K562 (cell line): Measurements from ENCODE around the gene OR4D2. TPM values are rescaled to one million over a fixed set of nuclear protein-coding genes. Genes with fewer than 3 reads are reported as not detected.
A peak's percentile ranks its signal among the peaks of the same experiment; 100 is the strongest.

Experiments used
- AFF4 ChIP-seq: sonication (generic); formaldehyde crosslinking; IDR thresholded peaks from 2 replicates; pipeline ENCODE4 v1.8.0; 2023; ENCODE audit warnings: mild to moderate bottlenecking, missing genetic modification reagents
- CTBP1 ChIP-seq: fragments of 450-650 bp; IDR thresholded peaks from 2 replicates; pipeline ENCODE4 v1.6.1; 2016; ENCODE audit warnings: borderline replicate concordance
- FOXK1 ChIP-seq: sonication (generic); formaldehyde crosslinking; IDR thresholded peaks from 2 replicates; pipeline ENCODE4 v1.8.0; 2022; ENCODE audit warnings: missing genetic modification reagents, mild to moderate bottlenecking, borderline replicate concordance
- JUNB ChIP-seq: fragments of 450-650 bp; formaldehyde crosslinking; conservative IDR thresholded peaks from 2 replicates; pipeline ENCODE4 v1.4.0; 2020; ENCODE audit warnings: mild to moderate bottlenecking
- L3MBTL2 ChIP-seq: fragments of 450-650 bp; IDR thresholded peaks from 2 replicates; pipeline ENCODE4 v1.6.1; 2016; ENCODE audit warnings: mild to moderate bottlenecking, moderate library complexity
- MCM5 ChIP-seq: fragments of 450-650 bp; IDR thresholded peaks from 2 replicates; pipeline ENCODE4 v1.6.1; 2016; ENCODE audit warnings: low read depth
- MITF ChIP-seq: IDR thresholded peaks from 2 replicates; pipeline ENCODE4 v1.6.1; 2014; ENCODE audit warnings: antibody characterized with exemption
- MNT ChIP-seq, 2 experiments: fragments of 450-650 bp; conservative IDR thresholded peaks; 2 replicates each; pipeline ENCODE4 v1.6.1; 2017; ENCODE audit warnings: mild to moderate bottlenecking in 2 of 2, moderate library complexity in 2 of 2
- NCOR1 ChIP-seq: fragments of 450-650 bp; IDR thresholded peaks from 2 replicates; pipeline ENCODE4 v1.6.1; 2016; ENCODE audit warnings: mild to moderate bottlenecking, moderate library complexity
- PATZ1 ChIP-seq: fragments of 250-450 bp; sonication (Bioruptor Pico); IDR thresholded peaks from 2 replicates; pipeline ENCODE4 v1.5.0; 2020; ENCODE audit warnings: mild to moderate bottlenecking, borderline replicate concordance
- POLR3A ChIP-seq: IDR thresholded peaks from 2 replicates; pipeline ENCODE4 v1.6.1; 2011; ENCODE audit warnings: borderline replicate concordance, mild to moderate bottlenecking, moderate library complexity; ENCODE audit not compliant: insufficient read length, insufficient read depth; ENCODE audit errors: extremely low read depth
- RBM22 ChIP-seq: fragments of 200-400 bp; formaldehyde crosslinking; IDR thresholded peaks from 2 replicates; pipeline ENCODE4 v1.6.1; 2018; ENCODE audit warnings: low read length, low read depth; ENCODE audit not compliant: poor library complexity, severe bottlenecking
- SMC3 ChIP-seq: conservative IDR thresholded peaks from 2 replicates; pipeline ENCODE4 v1.6.1; 2011; ENCODE audit warnings: low read depth, low read length, improper control_type of control experiment; ENCODE audit not compliant: insufficient read depth
- TBP ChIP-seq: optimal IDR thresholded peaks from 2 replicates; pipeline ENCODE3; 2011; ENCODE audit warnings: low read depth, low read length, improper control_type of control experiment
- TOE1 ChIP-seq, 2 experiments: fragments of 450-650 bp in 1 of 2; sonication (generic) in 1 of 2; formaldehyde crosslinking in 1 of 2; IDR thresholded peaks; 2 replicates each; pipeline versions ENCODE4 v1.7.1 to v1.8.0; 2016 to 2022; ENCODE audit warnings: borderline replicate concordance in 2 of 2, mild to moderate bottlenecking in 2 of 2, antibody characterized with exemption in 1 of 2, inconsistent platforms in 1 of 2, low read depth in 1 of 2, missing genetic modification reagents in 1 of 2, moderate library complexity in 1 of 2
- ZBTB17 ChIP-seq: fragments of 450-650 bp; formaldehyde crosslinking; IDR thresholded peaks from 2 replicates; pipeline ENCODE4 v1.4.0; 2020; ENCODE audit warnings: mild to moderate bottlenecking
- ZNF197 ChIP-seq: fragments of 200-800 bp; sonication (Bioruptor generic); IDR thresholded peaks from 2 replicates; pipeline ENCODE4 v1.6.1; 2016; ENCODE audit warnings: low read depth, missing genetic modification characterization, missing compliant biosample characterization
- ZNF23 ChIP-seq: fragments of 250-450 bp; sonication (Bioruptor Pico); IDR thresholded peaks from 2 replicates; pipeline ENCODE4 v1.4.0; 2020; ENCODE audit warnings: mild to moderate bottlenecking
- polyA plus RNA-seq, 8 experiments: library from polyadenylated mRNA; depleted of rRNA in 4 of 8; stranded (reverse) in 5 of 8; unstranded in 3 of 8; fragments of >200 nt; fragmentation: Nextera tagmentation in 2 of 8; fragmentation: Illumina TruSeq in 1 of 8; extraction: Ambion mirVana in 2 of 8; extraction: Trizol in 1 of 8; gene quantifications; 2 replicates each; pipeline versions ENCODE4 v1.2.1 to v1.2.3, GENCODE V29; 2011 to 2014; ENCODE audit warnings: inconsistent platforms in 1 of 8, missing spikeins in 1 of 8
- total RNA-seq, 7 experiments: library from RNA; depleted of rRNA in 6 of 7; stranded (reverse); fragments of >200 nt in 6 of 7; fragmentation: Illumina TruSeq in 2 of 7; extraction: Trizol in 2 of 7; gene quantifications; 2 replicates each; pipeline versions ENCODE4 v1.2.1 to v1.2.3, GENCODE V29; 2011 to 2021; ENCODE audit warnings: low replicate concordance in 1 of 7

OR4D2 gene
- total and polyA plus RNA-seq, 9 of the 15 experiments (the other 6 are each of a cell fraction or from before 2014, with no cell fraction given): not detected

GRCh38 chr17:58184986-58185761 is 18.4 kb downstream of the OR4D2 start (continued):
- TF ChIP-seq PATZ1 (CRISPR knock-in tag) (peak; percentile 61; the same call in 1 of the 2 replicates), MITF (no peak), RBM22 (no peak), ZBTB17 (peak; percentile 78; the same call in 1 of the 2 replicates), POLR3A (no peak), TBP (no peak), CTBP1 (no peak; the same call in 1 of the 2 replicates), FOXK1 (CRISPR knock-in tag) (no peak), SMC3 (no peak), AFF4 (CRISPR knock-in tag) (no peak), MCM5 (no peak), L3MBTL2 (peak; percentile 88), ZNF23 (CRISPR knock-in tag) (no peak), ZNF197 (CRISPR knock-in tag) (peak; percentile 55; the same call in 1 of the 2 replicates), MNT (conservative IDR thresholded peaks at IDR 0.05) (no peak), TOE1 (IDR thresholded peaks at IDR 0.05; ENCODE audit: borderline replicate concordance) (no peak), TOE1 (CRISPR knock-in tag; IDR thresholded peaks at IDR 0.05; ENCODE audit: borderline replicate concordance, low read depth) (no peak), NCOR1 (no peak), JUNB (no peak)
